Spinal cord (tissue), 10 donors: ENCODE results near the gene RPL35. TPM values are rescaled to one million over a fixed set of nuclear protein-coding genes. Genes with fewer than 3 reads are reported as not detected.
A peak's percentile ranks its signal among the peaks of the same experiment; 100 is the strongest.

ENCODE experiments used
- DNase-seq, 6 donors: peaks; one replicate each; pipeline versions ENCODE4 v3.0.0 to v3.0.0-alpha.2; 2013 to 2015; ENCODE audit warnings: low spot score in 6 of 6, low read depth in 4 of 6
- H3K27ac ChIP-seq: one replicate; pipeline ENCODE4 v1.5.1; 2013; ENCODE audit warnings: low read depth, low read length, control low read depth
- H3K27me3 ChIP-seq: one replicate; pipeline ENCODE4 v1.6.1; 2013; ENCODE audit warnings: low read length; ENCODE audit not compliant: control insufficient read depth, insufficient read depth
- H3K36me3 ChIP-seq: one replicate; pipeline ENCODE4 v1.6.1; 2013; ENCODE audit warnings: low read length; ENCODE audit not compliant: control insufficient read depth, insufficient read depth
- H3K4me1 ChIP-seq: one replicate; pipeline ENCODE4 v1.6.1; 2013; ENCODE audit warnings: low read length; ENCODE audit not compliant: control insufficient read depth, insufficient read depth
- H3K4me3 ChIP-seq: one replicate; pipeline ENCODE4 v1.5.1; 2013; ENCODE audit warnings: low read depth, low read length, control low read depth
- H3K9me3 ChIP-seq: one replicate; pipeline ENCODE4 v1.6.1; 2013; ENCODE audit warnings: low read length; ENCODE audit not compliant: control insufficient read depth, insufficient read depth
- WGBS: methylation state at CpG from one replicate; pipeline ENCODE4 v1.1.5; 2013; ENCODE audit warnings: missing lambda C conversion rate; ENCODE audit not compliant: insufficient coverage; 5-methylcytosine and 5-hydroxymethylcytosine counted together
- polyA plus RNA-seq, 2 donors: library from polyadenylated mRNA; unstranded; fragments of 120-200 nt; gene quantifications; one replicate each; pipeline ENCODE4 v1.2.1, GENCODE V29; 2013; ENCODE audit not compliant: insufficient read length in 2 of 2
- total RNA-seq, 2 donors: library from RNA; depleted of rRNA in 1 of 2; stranded (reverse); fragments of 120-200 nt in 1 of 2; fragments of >200 nt in 1 of 2; gene quantifications; one replicate each; pipeline versions ENCODE4 v1.2.3 to v1.2.4, GENCODE V29; 2013 to 2014
- donor health status: healthy.

The RPL35 gene
- total and polyA plus RNA-seq, 4 donors = 640 to 1,674 (median 834) TPM

DNA sequence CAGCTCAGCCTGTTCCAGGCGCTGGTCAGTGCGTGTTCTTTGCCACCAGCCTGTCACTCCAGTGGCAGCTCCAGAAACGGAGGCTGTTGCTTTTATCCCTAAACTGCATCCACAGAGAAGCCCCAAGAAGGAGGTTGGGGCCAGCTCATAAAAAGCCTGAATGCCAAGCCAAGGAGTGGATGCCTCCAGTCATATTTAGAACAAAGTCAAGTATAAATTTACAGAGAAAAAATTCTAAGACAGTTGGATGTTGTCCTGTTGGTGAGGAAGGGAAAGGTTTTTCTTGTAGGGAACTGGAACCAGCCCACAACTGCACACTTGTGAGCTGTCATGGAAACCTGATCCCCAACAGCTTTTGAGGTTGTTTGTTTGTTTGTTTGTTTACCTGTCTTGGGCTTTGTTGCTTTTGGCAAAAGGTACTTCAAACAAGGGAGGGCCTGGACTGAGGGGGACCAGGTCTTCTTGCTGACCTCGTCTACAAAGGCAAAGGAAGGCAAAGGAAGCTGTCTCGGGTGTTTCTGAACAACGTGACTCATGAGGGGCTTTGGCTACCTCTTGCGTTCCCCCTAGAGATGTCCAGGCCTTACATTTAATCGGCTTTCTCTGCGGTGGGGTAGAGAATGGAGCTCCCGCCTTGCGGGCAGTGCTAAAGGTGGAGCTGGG is 48.1 kb downstream of the RPL35 start:
- H3K36me3 ChIP-seq = peaks cover 7% of the 10 kb centered on the region
- WGBS = 59% methylated on average over 10 of the region's 11 CpGs
- no peak for DNase-seq
- H3K9me3 ChIP-seq = no peaks in the 10 kb centered on the region
- H3K27me3 ChIP-seq = no peaks in the 10 kb centered on the region
- H3K4me3 ChIP-seq = no peak overlapping the region
- H3K4me1 ChIP-seq = peaks cover 37% of the 10 kb centered on the region
- H3K27ac ChIP-seq = peak overlapping the region; percentile 89

- no peak overlapping the region for H3K4me3 ChIP-seq
- 76% methylated on average over 5 of the region's 7 CpGs for WGBS
- H3K4me1 ChIP-seq = peaks cover 37% of the 10 kb centered on the region
- no peaks in the 10 kb centered on the region for H3K27me3 ChIP-seq
- DNase-seq = no peak
- H3K9me3 ChIP-seq = no peaks in the 10 kb centered on the region
- peaks cover 7% of the 10 kb centered on the region for H3K36me3 ChIP-seq
- peak overlapping the region; percentile 89 for H3K27ac ChIP-seq
These were observed 48.7 kb downstream of the RPL35 start for GRCh38 chr9:124813041-124813440.

DNA sequence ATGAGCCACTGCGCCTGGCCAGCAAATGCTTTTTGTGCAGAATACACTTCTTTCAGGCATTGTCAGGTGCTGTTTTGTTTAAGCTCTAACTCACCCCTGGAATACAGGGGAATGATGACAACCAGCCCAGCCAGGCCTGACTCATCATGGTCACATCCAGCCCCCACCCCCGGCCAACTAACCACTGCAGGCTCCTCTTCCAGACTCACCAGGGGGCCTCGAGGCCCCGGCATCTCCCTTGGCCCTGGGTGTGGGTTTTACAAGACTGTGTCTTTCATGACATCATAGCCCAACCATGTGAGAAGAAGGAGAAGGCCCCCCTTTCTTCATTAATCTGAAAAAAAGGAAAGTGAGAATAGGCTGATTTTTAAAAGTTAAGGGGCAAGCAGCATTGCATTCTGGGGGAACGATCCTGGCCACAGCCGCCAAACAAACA is 49.3 kb downstream of the RPL35 start:
- no peak overlapping the region for H3K4me3 ChIP-seq
- H3K36me3 ChIP-seq = peaks cover 7% of the 10 kb centered on the region
- H3K4me1 ChIP-seq = peaks cover 37% of the 10 kb centered on the region
- DNase-seq = peak in 1 of 6 donors; percentile 51
- WGBS = 90% methylated on average over 1 of the region's 6 CpGs
- peak overlapping the region; percentile 89 for H3K27ac ChIP-seq
- no peaks in the 10 kb centered on the region for H3K27me3 ChIP-seq
- no peaks in the 10 kb centered on the region for H3K9me3 ChIP-seq

GRCh38 chr9:124810663-124811355 is 50.9 kb downstream of the RPL35 start:
- Histone ChIP-seq H3K4me1 (peaks cover 37% of the 10 kb centered on the region), H3K27ac (peak overlapping the region; percentile 89), H3K4me3 (no peak overlapping the region), H3K36me3 (peaks cover 7% of the 10 kb centered on the region), H3K27me3 (no peaks in the 10 kb centered on the region), H3K9me3 (no peaks in the 10 kb centered on the region)
- peak in 1 of 6 donors; percentile 74 for DNase-seq
- WGBS = 36% methylated on average over 10 of the region's 12 CpGs

- H3K27ac ChIP-seq = peak overlapping the region; percentile 89
- no peaks in the 10 kb centered on the region for H3K9me3 ChIP-seq
- no peaks in the 10 kb centered on the region for H3K27me3 ChIP-seq
- 95% methylated on average over 60 of the region's 60 CpGs for WGBS
- DNase-seq = no peak
- peaks cover 7% of the 10 kb centered on the region for H3K36me3 ChIP-seq
- peaks cover 37% of the 10 kb centered on the region for H3K4me1 ChIP-seq
- no peak overlapping the region for H3K4me3 ChIP-seq
These were observed 51.8 kb downstream of the RPL35 start for GRCh38 chr9:124809741-124810500.

- H3K4me3 ChIP-seq = no peak overlapping the region
- WGBS = 91% methylated on average over 6 of the region's 6 CpGs
- no peaks in the 10 kb centered on the region for H3K27me3 ChIP-seq
- H3K4me1 ChIP-seq = peaks cover 36% of the 10 kb centered on the region
- H3K9me3 ChIP-seq = no peaks in the 10 kb centered on the region
- DNase-seq = no peak
- H3K36me3 ChIP-seq = peaks cover 7% of the 10 kb centered on the region
- H3K27ac ChIP-seq = no peak overlapping the region
These were observed 52.5 kb downstream of the RPL35 start for GRCh38 chr9:124809211-124809610.

DNA sequence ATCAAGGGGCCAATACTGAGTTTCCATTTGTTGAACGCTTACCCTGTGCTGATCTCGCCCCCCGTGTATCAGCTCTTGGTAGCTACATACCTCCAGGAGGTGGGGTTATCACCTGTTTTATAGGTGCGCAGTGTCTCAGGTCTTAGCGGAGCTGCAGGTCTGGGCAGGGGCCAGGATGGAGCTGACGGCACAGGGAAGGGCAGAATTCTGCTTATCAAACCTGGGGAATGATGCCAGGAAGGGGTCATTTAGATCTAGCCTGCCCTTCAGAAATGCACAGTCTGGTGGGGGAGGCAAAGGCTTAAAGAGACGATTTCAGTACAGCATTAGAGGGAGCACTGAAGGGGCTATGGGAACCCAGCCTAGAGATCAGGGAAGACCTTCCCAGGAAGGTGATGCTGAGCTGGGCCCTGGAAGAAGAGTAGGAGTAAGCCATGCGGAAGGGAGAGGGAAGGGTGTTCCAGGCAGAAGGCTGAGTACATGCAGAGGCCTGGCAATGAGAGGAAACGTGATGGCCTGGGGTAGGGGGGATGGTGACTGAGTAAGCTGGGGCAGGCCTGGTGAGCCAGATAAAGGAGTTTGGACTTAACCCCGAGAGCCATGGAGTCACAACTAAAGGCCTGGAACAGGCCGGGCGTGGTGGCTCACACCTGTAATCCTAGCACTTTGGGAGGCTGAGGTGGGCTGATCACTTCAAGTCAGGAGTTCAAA is 53.4 kb downstream of the RPL35 start:
- peaks cover 7% of the 10 kb centered on the region for H3K36me3 ChIP-seq
- H3K4me1 ChIP-seq = peaks cover 28% of the 10 kb centered on the region
- H3K27me3 ChIP-seq = no peaks in the 10 kb centered on the region
- H3K9me3 ChIP-seq = no peaks in the 10 kb centered on the region
- H3K4me3 ChIP-seq = no peak overlapping the region
- H3K27ac ChIP-seq = no peak overlapping the region
- 89% methylated on average over 12 of the region's 12 CpGs for WGBS
- no peak for DNase-seq
